HG03135 (cell line): ENCODE measurements around the gene ATP6V0A1.
"Not testable (repeated sequence)": the region's sequence is repeated elsewhere in the genome, so short reads cannot be mapped to it uniquely, and the experiment has no call there.

Source experiments
- ATAC-seq: cut with Tn5 transposase; IDR thresholded peaks from one replicate; pipeline ENCODE4 v1.9.1; 2021; ENCODE audit warnings: mild to moderate bottlenecking, moderate library complexity; ENCODE audit not compliant: unreplicated experiment

The ATP6V0A1 gene

GRCh38 chr17:42475121-42475520 is 16.4 kb downstream of the ATP6V0A1 start:
- no peak for ATAC-seq

- ATAC-seq, result no peak
Measured at GRCh38 chr17:42475835-42476234, 17.2 kb downstream of the ATP6V0A1 start.

GRCh38 chr17:42476411-42476810 is 17.7 kb downstream of the ATP6V0A1 start:
- ATAC-seq, result no peak

- ATAC-seq, result no peak
Measured at GRCh38 chr17:42477173-42477572, 18.5 kb downstream of the ATP6V0A1 start.

- not testable (repeated sequence) for ATAC-seq
Measured at GRCh38 chr17:42477824-42478223, 19.1 kb downstream of the ATP6V0A1 start.

GRCh38 chr17:42484304-42484703 is 25.6 kb downstream of the ATP6V0A1 start:
- ATAC-seq, result no peak

- ATAC-seq, result no peak
Measured at GRCh38 chr17:42485680-42486079, 27.0 kb downstream of the ATP6V0A1 start.

- ATAC-seq, result no peak
Measured at GRCh38 chr17:42488032-42488431, 29.4 kb downstream of the ATP6V0A1 start.

GRCh38 chr17:42493319-42493718 is 34.6 kb downstream of the ATP6V0A1 start:
- no peak for ATAC-seq

GRCh38 chr17:42494673-42495072 is 36.0 kb downstream of the ATP6V0A1 start:
- ATAC-seq, result no peak

GRCh38 chr17:42498828-42499227 is 40.1 kb downstream of the ATP6V0A1 start:
- no peak for ATAC-seq

GRCh38 chr17:42502091-42502490 is 43.4 kb downstream of the ATP6V0A1 start:
- ATAC-seq, result no peak

GRCh38 chr17:42502926-42503325 is 44.2 kb downstream of the ATP6V0A1 start:
- no peak for ATAC-seq

GRCh38 chr17:42507671-42508070 is 49.0 kb downstream of the ATP6V0A1 start:
- ATAC-seq, result no peak

GRCh38 chr17:42508426-42509165 is 49.9 kb downstream of the ATP6V0A1 start:
- no peak for ATAC-seq

GRCh38 chr17:42509409-42509808 is 50.7 kb downstream of the ATP6V0A1 start:
- ATAC-seq, result no peak

- no peak for ATAC-seq
Measured at GRCh38 chr17:42509841-42510240, 51.2 kb downstream of the ATP6V0A1 start.

- no peak for ATAC-seq
Measured at GRCh38 chr17:42512246-42512645, 53.6 kb downstream of the ATP6V0A1 start.

GRCh38 chr17:42512733-42513251 is 54.1 kb downstream of the ATP6V0A1 start:
- no peak for ATAC-seq

- ATAC-seq, result no peak
Measured at GRCh38 chr17:42513686-42514085, 55.0 kb downstream of the ATP6V0A1 start.

GRCh38 chr17:42514279-42514678 is 55.6 kb downstream of the ATP6V0A1 start:
- ATAC-seq, result no peak

- ATAC-seq, result no peak
Measured at GRCh38 chr17:42514867-42515266, 56.2 kb downstream of the ATP6V0A1 start.

- ATAC-seq, result no peak
Measured at GRCh38 chr17:42517516-42517915, 58.8 kb downstream of the ATP6V0A1 start.
